Fibroblast of lung (primary cell): ENCODE data around the gene RIBC2. TPM values are rescaled to one million over a fixed set of nuclear protein-coding genes. Genes with fewer than 3 reads are reported as not detected.
A peak's percentile ranks its signal among the peaks of the same experiment; 100 is the strongest.

ENCODE experiments used
- DNase-seq, 2 donors: peaks; one replicate each; pipeline versions ENCODE4 v3.0.0 to v3.0.0-alpha.2; 2010; ENCODE audit warnings: low read depth in 2 of 2
- H2AFZ ChIP-seq: 2 replicates; pipeline ENCODE4 v1.5.1; 2012; ENCODE audit warnings: low read length, control low read depth, inconsistent platforms
- H3K27ac ChIP-seq: 2 replicates; pipeline ENCODE4 v1.5.1; 2011; ENCODE audit warnings: low read length, control low read depth; ENCODE audit not compliant: insufficient read depth
- H3K27me3 ChIP-seq: 2 replicates; pipeline ENCODE4 v1.5.1; 2011; ENCODE audit warnings: mild to moderate bottlenecking, low read length; ENCODE audit not compliant: control insufficient read depth, insufficient read depth
- H3K36me3 ChIP-seq: 2 replicates; pipeline ENCODE4 v1.5.1; 2011; ENCODE audit warnings: low read length; ENCODE audit not compliant: control insufficient read depth, insufficient read depth
- H3K4me1 ChIP-seq: 2 replicates; pipeline ENCODE4 v1.5.1; 2011; ENCODE audit warnings: low read length; ENCODE audit not compliant: control insufficient read depth, insufficient read depth; ENCODE audit errors: extremely low read depth
- H3K4me2 ChIP-seq: 2 replicates; pipeline ENCODE4 v1.5.1; 2011; ENCODE audit warnings: low read length, control low read depth; ENCODE audit not compliant: insufficient read depth; ENCODE audit errors: extremely low read depth
- H3K4me3 ChIP-seq, 4 experiments: fragments of 200-600 bp in 1 of 4; sonication (generic) in 1 of 4; replicated peaks in 1 of 4; 2 replicates each; pipeline ENCODE4 v1.5.1; 2011 to 2016; ENCODE audit warnings: low read length in 4 of 4, low read depth in 3 of 4, mild to moderate bottlenecking in 3 of 4, control low read depth in 2 of 4, inconsistent platforms in 1 of 4, mixed read lengths in 1 of 4; ENCODE audit not compliant: insufficient read depth in 1 of 4; ENCODE audit errors: control extremely low read depth in 1 of 4
- H3K79me2 ChIP-seq: 2 replicates; pipeline ENCODE4 v1.5.1; 2012; ENCODE audit warnings: mild to moderate bottlenecking, low read length, inconsistent platforms; ENCODE audit not compliant: control insufficient read depth, insufficient read depth
- H3K9ac ChIP-seq: 2 replicates; pipeline ENCODE4 v1.5.1; 2011; ENCODE audit warnings: mild to moderate bottlenecking, low read length, control low read depth; ENCODE audit not compliant: insufficient read depth
- H3K9me3 ChIP-seq: 2 replicates; pipeline ENCODE4 v1.5.1; 2012; ENCODE audit warnings: low read depth, low read length; ENCODE audit not compliant: control insufficient read depth, insufficient read depth
- H4K20me1 ChIP-seq: 2 replicates; pipeline ENCODE4 v1.5.1; 2011; ENCODE audit warnings: low read length; ENCODE audit not compliant: control insufficient read depth, insufficient read depth; ENCODE audit errors: extremely low read depth
- CTCF ChIP-seq, 2 donors: IDR thresholded peaks in 1 of 2; conservative IDR thresholded peaks in 1 of 2; 1 replicate in 1 of 2; 2 replicates in 1 of 2; pipeline ENCODE4 v1.5.1; 2011 to 2012; ENCODE audit warnings: low read length in 2 of 2, control low read depth in 1 of 2, inconsistent platforms in 1 of 2, low read depth in 1 of 2, mild to moderate bottlenecking in 1 of 2
- EZH2 ChIP-seq: IDR thresholded peaks from 2 replicates; pipeline ENCODE4 v1.5.1; 2012; ENCODE audit warnings: low read length, control low read depth, mild to moderate bottlenecking; ENCODE audit errors: missing control alignments
- polyA plus RNA-seq, 2 donors: library from polyadenylated mRNA; depleted of rRNA in 1 of 2; stranded (reverse) in 1 of 2; unstranded in 1 of 2; fragments of >200 nt; gene quantifications; 2 replicates each; pipeline ENCODE4 v1.2.1, GENCODE V29; 2011 to 2012; ENCODE audit warnings: missing spikeins in 1 of 2
- total RNA-seq: library from RNA; depleted of rRNA; stranded (reverse); fragments of >200 nt; gene quantifications from 2 replicates; pipeline ENCODE4 v1.2.1, GENCODE V29; 2014

The RIBC2 gene
- total and polyA plus RNA-seq, 2 donors (not counting 1 experiment from before 2014, with no cell fraction given) = 1.6 TPM; not detected in 1

- DNase-seq = no peak
- peak overlapping the region in 1 of 4 experiments; percentile 68 for H3K4me3 ChIP-seq
These were observed 503 bp upstream of the RIBC2 start for GRCh38 chr22:45413013-45413367.

GRCh38 chr22:45418056-45418769 is 4.7 kb downstream of the RIBC2 start:
- Histone ChIP-seq H2AFZ (no peak overlapping the region), H3K4me3 (no peak overlapping the region), H3K79me2 (no peaks in the 10 kb centered on the region)

More at GRCh38 chr22:45413013-45413367, 503 bp upstream of the RIBC2 start:
- Histone ChIP-seq H3K27ac (no peak overlapping the region), H3K9me3 (no peaks in the 10 kb centered on the region), H3K4me1 (peaks cover 2% of the 10 kb centered on the region), H2AFZ (no peak overlapping the region), H3K9ac (no peak overlapping the region), H3K36me3 (no peaks in the 10 kb centered on the region), H3K79me2 (no peaks in the 10 kb centered on the region), H4K20me1 (no peaks in the 10 kb centered on the region), H3K27me3 (no peaks in the 10 kb centered on the region), H3K4me2 (no peak overlapping the region)
- TF ChIP-seq EZH2 = no peak
- TF ChIP-seq CTCF (conservative IDR thresholded peaks at IDR 0.05 in 1 of 2, IDR thresholded peaks at IDR 0.05 in 1 of 2; ENCODE audit: low read depth in 1 of 2, low read length in 2 of 2) = no peak

GRCh38 chr22:45418770-45419138 is 5.3 kb downstream of the RIBC2 start:
- Histone ChIP-seq H3K9ac (no peak overlapping the region), H2AFZ (no peak overlapping the region), H3K4me3 (no peak overlapping the region), H4K20me1 (no peaks in the 10 kb centered on the region), H3K9me3 (no peaks in the 10 kb centered on the region), H3K4me1 (peaks cover under 1% of the 10 kb centered on the region), H3K4me2 (no peak overlapping the region), H3K27me3 (no peaks in the 10 kb centered on the region), H3K79me2 (no peaks in the 10 kb centered on the region), H3K27ac (no peak overlapping the region), H3K36me3 (no peaks in the 10 kb centered on the region)
- no peak for TF ChIP-seq CTCF (conservative IDR thresholded peaks at IDR 0.05 in 1 of 2, IDR thresholded peaks at IDR 0.05 in 1 of 2; ENCODE audit: low read depth in 1 of 2, low read length in 2 of 2)
- TF ChIP-seq EZH2 = no peak
- no peak for DNase-seq

More at GRCh38 chr22:45418056-45418769, 4.7 kb downstream of the RIBC2 start:
- TF ChIP-seq EZH2 = no peak
- no peak for TF ChIP-seq CTCF (conservative IDR thresholded peaks at IDR 0.05 in 1 of 2, IDR thresholded peaks at IDR 0.05 in 1 of 2; ENCODE audit: low read depth in 1 of 2, low read length in 2 of 2)
- peaks cover 2% of the 10 kb centered on the region for H3K4me1 ChIP-seq
- H3K27ac ChIP-seq = no peak overlapping the region
- H3K9me3 ChIP-seq = no peaks in the 10 kb centered on the region
- no peaks in the 10 kb centered on the region for H4K20me1 ChIP-seq
- H3K4me2 ChIP-seq = no peak overlapping the region
- no peak overlapping the region for H3K9ac ChIP-seq
- no peaks in the 10 kb centered on the region for H3K27me3 ChIP-seq
- DNase-seq = no peak
- H3K36me3 ChIP-seq = no peaks in the 10 kb centered on the region
